Neural progenitor cell (in vitro differentiated cells): ENCODE results near the gene MACROH2A1.

Experiments
- CTCF ChIP-seq: fragments of 200-600 bp; sonication (generic); IDR thresholded peaks from 2 replicates; pipeline ENCODE4 v1.5.1; 2017; ENCODE audit warnings: antibody characterized with exemption, mild to moderate bottlenecking
- EZH2 ChIP-seq: fragments of 200-600 bp; sonication (generic); IDR thresholded peaks from 2 replicates; pipeline ENCODE4 v1.6.1; 2017; ENCODE audit warnings: antibody characterized with exemption, mild to moderate bottlenecking, moderate library complexity

- TF ChIP-seq CTCF (no peak), EZH2 (no peak)
These were observed 38.0 kb upstream of the MACROH2A1 start for GRCh38 chr5:135436951-135437418.
